ENCODE measurements around the gene NEURL1B. TPM values are rescaled to one million over a fixed set of nuclear protein-coding genes. Genes with fewer than 3 reads are reported as not detected.

The NEURL1B gene
- total and polyA plus RNA-seq, 4 experiments from 2014 or later, result 0.02 to 0.20 (median 0.08) TPM; not detected in 1

- Mint-ChIP-seq H3K9me3 (no peaks in the 10 kb centered on the region), H3K27ac (peak overlapping the region in 2 of 7 donors; percentile 26 to 73), H3K27me3 (no peaks in the 10 kb centered on the region), H3K4me3 (no peak overlapping the region), H3K4me1 (peaks cover 0 to 1% (median 0%) of the 10 kb centered on the region in 4 donors), H3K36me3 (no peaks in the 10 kb centered on the region)
- H3K27me3 ChIP-seq (ENCODE audit: insufficient read depth, low read length), result no peaks in the 10 kb centered on the region
- no peak overlapping the region for H3K27ac ChIP-seq (ENCODE audit: low read depth, low read length)
- no peaks in the 10 kb centered on the region for H3K9me3 ChIP-seq (ENCODE audit: control insufficient read depth in 1 of 2, low read length in 2 of 2)
- no peaks in the 10 kb centered on the region for H3K4me1 ChIP-seq (ENCODE audit: insufficient read depth, low read length)
- POLR2A ChIA-PET (ENCODE audit: partially characterized antibody), result interaction anchor here (0.6 to 1.4 kb wide), 2 partner anchors 18 to 38 kb away, joined by 3 to 4 read pairs; no protein-coding TSS in a partner anchor
- DNase-seq, result no peak
- intact Hi-C loops (cut with micrococcal nuclease), result no loop called here
- no peaks in the 10 kb centered on the region for H3K36me3 ChIP-seq (ENCODE audit: insufficient read depth, low read length)
- no peak overlapping the region for H3K4me3 ChIP-seq (ENCODE audit: low read length in 2 of 2)
- CTCF ChIA-PET (ENCODE audit: partially characterized antibody), result interaction anchor here (1.0 to 2.0 kb wide), 3 partner anchors 12 to 39 kb away, joined by 3 to 8 read pairs (median 3); partner anchors contain the start of gene DUSP1
Measured at GRCh38 chr5:172732201-172732865, 91.3 kb downstream of the NEURL1B start.

- CTCF ChIA-PET (ENCODE audit: partially characterized antibody), result interaction anchor here (1.0 to 2.0 kb wide), 5 partner anchors 11 to 38 kb away, joined by 3 to 8 read pairs (median 3); partner anchors contain the start of gene DUSP1
- no peaks in the 10 kb centered on the region for H3K9me3 Mint-ChIP-seq
- DNase-seq, result no peak
- Histone ChIP-seq H3K9me3 (ENCODE audit: control insufficient read depth in 1 of 2, low read length in 2 of 2) (no peaks in the 10 kb centered on the region), H3K4me1 (ENCODE audit: insufficient read depth, low read length) (no peaks in the 10 kb centered on the region), H3K36me3 (ENCODE audit: insufficient read depth, low read length) (no peaks in the 10 kb centered on the region), H3K27me3 (ENCODE audit: insufficient read depth, low read length) (no peaks in the 10 kb centered on the region), H3K27ac (ENCODE audit: low read depth, low read length) (no peak overlapping the region), H3K4me3 (ENCODE audit: low read length in 2 of 2) (no peak overlapping the region)
- peaks cover 0 to 1% (median 0%) of the 10 kb centered on the region in 4 donors for H3K4me1 Mint-ChIP-seq
- POLR2A ChIA-PET (ENCODE audit: partially characterized antibody), result interaction anchor here (1.1 kb wide), 1 partner anchor 32 kb away, joined by 4 read pairs; no protein-coding TSS in a partner anchor
- intact Hi-C loops (cut with micrococcal nuclease), result no loop called here
- H3K36me3 Mint-ChIP-seq, result no peaks in the 10 kb centered on the region
- no peaks in the 10 kb centered on the region for H3K27me3 Mint-ChIP-seq
- H3K27ac Mint-ChIP-seq, result peak overlapping the region in 3 of 7 donors; percentile 26 to 71 (median 58)
- H3K4me3 Mint-ChIP-seq, result no peak overlapping the region
Measured at GRCh38 chr5:172733131-172733973, 92.3 kb downstream of the NEURL1B start.

- no peaks in the 10 kb centered on the region for H3K9me3 ChIP-seq (ENCODE audit: control insufficient read depth in 1 of 2, low read length in 2 of 2)
- no peaks in the 10 kb centered on the region for H3K27me3 Mint-ChIP-seq
- H3K27ac ChIP-seq (ENCODE audit: low read depth, low read length), result no peak overlapping the region
- ChIA-PET CTCF (ENCODE audit: partially characterized antibody) (interaction anchor here (1.2 to 1.4 kb wide), 3 partner anchors 12 to 37 kb away, joined by 3 to 4 read pairs (median 3); partner anchors contain the start of gene DUSP1), POLR2A (ENCODE audit: partially characterized antibody) (interaction anchor here (1.1 kb wide), 1 partner anchor 31 kb away, joined by 4 read pairs; no protein-coding TSS in a partner anchor)
- H3K36me3 ChIP-seq (ENCODE audit: insufficient read depth, low read length), result no peaks in the 10 kb centered on the region
- H3K27me3 ChIP-seq (ENCODE audit: insufficient read depth, low read length), result no peaks in the 10 kb centered on the region
- intact Hi-C loops (cut with micrococcal nuclease), result no loop called here
- H3K27ac Mint-ChIP-seq, result no peak overlapping the region
- H3K4me3 Mint-ChIP-seq, result no peak overlapping the region
- DNase-seq, result no peak
- no peaks in the 10 kb centered on the region for H3K9me3 Mint-ChIP-seq
- H3K36me3 Mint-ChIP-seq, result no peaks in the 10 kb centered on the region
- no peaks in the 10 kb centered on the region for H3K4me1 ChIP-seq (ENCODE audit: insufficient read depth, low read length)
- H3K4me3 ChIP-seq (ENCODE audit: low read length in 2 of 2), result no peak overlapping the region
- peaks cover 0 to 1% (median 0%) of the 10 kb centered on the region in 4 donors for H3K4me1 Mint-ChIP-seq
Measured at GRCh38 chr5:172733974-172734346, 92.9 kb downstream of the NEURL1B start.

GRCh38 chr5:172735141-172735831, 94.2 kb downstream of the NEURL1B start:
- Mint-ChIP-seq H3K27me3 (no peaks in the 10 kb centered on the region), H3K36me3 (no peaks in the 10 kb centered on the region), H3K9me3 (no peaks in the 10 kb centered on the region), H3K4me3 (no peak overlapping the region), H3K27ac (peak overlapping the region in 2 of 7 donors; percentile 33 to 41), H3K4me1 (peaks cover 0 to 1% (median 0%) of the 10 kb centered on the region in 4 donors)
- Histone ChIP-seq H3K27ac (ENCODE audit: low read depth, low read length) (no peak overlapping the region), H3K4me3 (ENCODE audit: low read length in 2 of 2) (no peak overlapping the region), H3K4me1 (ENCODE audit: insufficient read depth, low read length) (no peaks in the 10 kb centered on the region), H3K36me3 (ENCODE audit: insufficient read depth, low read length) (no peaks in the 10 kb centered on the region), H3K27me3 (ENCODE audit: insufficient read depth, low read length) (no peaks in the 10 kb centered on the region), H3K9me3 (ENCODE audit: control insufficient read depth in 1 of 2, low read length in 2 of 2) (no peaks in the 10 kb centered on the region)
- ChIA-PET POLR2A (ENCODE audit: partially characterized antibody) (no interaction called here), CTCF (ENCODE audit: partially characterized antibody) (no interaction called here)
- intact Hi-C loops (cut with micrococcal nuclease), result no loop called here
- no peak for DNase-seq

GRCh38 chr5:172736508-172737135, 95.6 kb downstream of the NEURL1B start:
- Mint-ChIP-seq H3K4me1 (peaks cover 0 to 8% (median 3%) of the 10 kb centered on the region in 4 donors), H3K27me3 (no peaks in the 10 kb centered on the region), H3K27ac (peak overlapping the region in 2 of 7 donors; percentile 29 to 66), H3K36me3 (no peaks in the 10 kb centered on the region), H3K4me3 (no peak overlapping the region), H3K9me3 (peaks cover 0 to 1% (median 0%) of the 10 kb centered on the region in 8 donors)
- no peaks in the 10 kb centered on the region for H3K4me1 ChIP-seq (ENCODE audit: insufficient read depth, low read length)
- POLR2A ChIA-PET (ENCODE audit: partially characterized antibody), result no interaction called here
- H3K36me3 ChIP-seq (ENCODE audit: insufficient read depth, low read length), result no peaks in the 10 kb centered on the region
- no peak overlapping the region for H3K4me3 ChIP-seq (ENCODE audit: low read length in 2 of 2)
- CTCF ChIA-PET (ENCODE audit: partially characterized antibody), result no interaction called here
- no peaks in the 10 kb centered on the region for H3K9me3 ChIP-seq (ENCODE audit: control insufficient read depth in 1 of 2, low read length in 2 of 2)
- no peaks in the 10 kb centered on the region for H3K27me3 ChIP-seq (ENCODE audit: insufficient read depth, low read length)
- H3K27ac ChIP-seq (ENCODE audit: low read depth, low read length), result no peak overlapping the region
- DNase-seq, result no peak
- intact Hi-C loops (cut with micrococcal nuclease), result no loop called here

GRCh38 chr5:172739375-172739774, 98.3 kb downstream of the NEURL1B start:
- Histone ChIP-seq H3K4me1 (ENCODE audit: insufficient read depth, low read length) (no peaks in the 10 kb centered on the region), H3K9me3 (ENCODE audit: control insufficient read depth in 1 of 2, low read length in 2 of 2) (no peaks in the 10 kb centered on the region), H3K4me3 (ENCODE audit: low read length in 2 of 2) (no peak overlapping the region), H3K36me3 (ENCODE audit: insufficient read depth, low read length) (no peaks in the 10 kb centered on the region), H3K27me3 (ENCODE audit: insufficient read depth, low read length) (no peaks in the 10 kb centered on the region), H3K27ac (ENCODE audit: low read depth, low read length) (no peak overlapping the region)
- peaks cover 0 to 16% (median 5%) of the 10 kb centered on the region in 4 donors for H3K4me1 Mint-ChIP-seq
- no peak for DNase-seq
- peaks cover 0 to 1% (median 0%) of the 10 kb centered on the region in 8 donors for H3K9me3 Mint-ChIP-seq
- CTCF ChIA-PET (ENCODE audit: partially characterized antibody), result no interaction called here
- H3K36me3 Mint-ChIP-seq, result no peaks in the 10 kb centered on the region
- no peaks in the 10 kb centered on the region for H3K27me3 Mint-ChIP-seq
- H3K27ac Mint-ChIP-seq, result no peak overlapping the region
- intact Hi-C loops (cut with micrococcal nuclease), result no loop called here
- POLR2A ChIA-PET (ENCODE audit: partially characterized antibody), result interaction anchor here (0.6 to 1.7 kb wide), 2 partner anchors 26 to 32 kb away, joined by 3 to 6 read pairs; partner anchors contain the start of gene DUSP1
- H3K4me3 Mint-ChIP-seq, result no peak overlapping the region

All from CD4-positive, alpha-beta memory T cell (primary cell).